Smooth muscle cell (in vitro differentiated cells): Measurements from ENCODE around the gene PDE12. TPM values are rescaled to one million over a fixed set of nuclear protein-coding genes. Genes with fewer than 3 reads are reported as not detected.

Experiments
- DNase-seq: peaks from one replicate; lab custom pipeline; 2025; ENCODE audit not compliant: unreplicated experiment; lab: John Stamatoyannopoulos, UW
- H2AFZ ChIP-seq: fragments of 200-600 bp; sonication (generic); 2 replicates; pipeline ENCODE4 v1.6.0; 2016; ENCODE audit warnings: antibody characterized with exemption, low read depth, mild to moderate bottlenecking
- H3F3A ChIP-seq: fragments of 200-600 bp; sonication (generic); 2 replicates; pipeline ENCODE4 v1.6.0; 2017; ENCODE audit warnings: antibody characterized with exemption, low read depth
- H3K27ac ChIP-seq: fragments of 200-600 bp; sonication (generic); 2 replicates; pipeline ENCODE4 v1.5.1; 2016; ENCODE audit warnings: low read depth, mild to moderate bottlenecking
- H3K27me3 ChIP-seq: fragments of 200-600 bp; sonication (generic); 2 replicates; pipeline ENCODE4 v1.6.1; 2016; ENCODE audit warnings: low read depth, mild to moderate bottlenecking
- H3K36me3 ChIP-seq: fragments of 200-600 bp; sonication (generic); 2 replicates; pipeline ENCODE4 v1.5.1; 2016; ENCODE audit warnings: low read depth
- H3K4me1 ChIP-seq: fragments of 200-600 bp; sonication (generic); 2 replicates; pipeline ENCODE4 v1.5.1; 2016; ENCODE audit warnings: low read depth
- H3K4me2 ChIP-seq: fragments of 200-600 bp; sonication (generic); 2 replicates; pipeline ENCODE4 v1.6.0; 2016; ENCODE audit warnings: mild to moderate bottlenecking
- H3K4me3 ChIP-seq: fragments of 200-600 bp; sonication (generic); 2 replicates; pipeline ENCODE4 v1.5.1; 2016; ENCODE audit warnings: mild to moderate bottlenecking
- H3K79me2 ChIP-seq: fragments of 200-600 bp; sonication (generic); 2 replicates; pipeline ENCODE4 v1.6.0; 2016; ENCODE audit warnings: low read depth, mild to moderate bottlenecking
- H3K9ac ChIP-seq: fragments of 200-600 bp; sonication (generic); 2 replicates; pipeline ENCODE4 v1.6.0; 2016; ENCODE audit warnings: low read depth
- H3K9me3 ChIP-seq: fragments of 200-600 bp; sonication (generic); replicated peaks from 2 replicates; pipeline ENCODE4 v1.5.1; 2016; ENCODE audit warnings: low read depth
- H4K20me1 ChIP-seq: fragments of 200-600 bp; sonication (generic); 2 replicates; pipeline ENCODE4 v1.6.0; 2016; ENCODE audit warnings: low read depth
- CTCF ChIP-seq: fragments of 200-600 bp; sonication (generic); IDR thresholded peaks from 2 replicates; pipeline ENCODE4 v1.5.1; 2017; ENCODE audit warnings: borderline replicate concordance, mild to moderate bottlenecking, antibody characterized with exemption; ENCODE audit not compliant: insufficient read depth, poor library complexity, severe bottlenecking
- WGBS: methylation state at CpG from one replicate; pipeline ENCODE4 v1.1.7; 2016; ENCODE audit warnings: low lambda C conversion rate; 5-methylcytosine and 5-hydroxymethylcytosine counted together
- polyA plus RNA-seq: library from polyadenylated mRNA; unstranded; fragments of >200 nt; fragmentation: Nextera tagmentation; extraction: Ambion mirVana; gene quantifications from 2 replicates; pipeline ENCODE4 v1.2.1, GENCODE V29; 2016
- total RNA-seq: library from RNA; depleted of rRNA; stranded (reverse); fragments of >200 nt; gene quantifications from 2 replicates; pipeline ENCODE4 v1.2.3, GENCODE V29; 2014

The PDE12 gene
- total and polyA plus RNA-seq, 2 experiments from 2014 or later, result 6.7 to 10.8 TPM

- TF ChIP-seq CTCF, result no peak
- DNase-seq, result no peak
- H3K9ac ChIP-seq, result no peak overlapping the region
- H3K36me3 ChIP-seq, result no peaks in the 10 kb centered on the region
- H3K79me2 ChIP-seq, result no peaks in the 10 kb centered on the region
- H4K20me1 ChIP-seq, result no peaks in the 10 kb centered on the region
- H3K4me2 ChIP-seq, result no peak overlapping the region
- no peak overlapping the region for H2AFZ ChIP-seq
- H3K9me3 ChIP-seq, result no peaks in the 10 kb centered on the region
- no peaks in the 10 kb centered on the region for H3F3A ChIP-seq
- peaks cover 3% of the 10 kb centered on the region for H3K4me1 ChIP-seq
- no peak overlapping the region for H3K4me3 ChIP-seq
- no peaks in the 10 kb centered on the region for H3K27me3 ChIP-seq
- 80% methylated on average over 7 of the region's 7 CpGs for WGBS
- H3K27ac ChIP-seq, result no peak overlapping the region
Observed at GRCh38 chr3:57545636-57546268, 10.3 kb upstream of the PDE12 start.

GRCh38 chr3:57546616-57547015 lies 9.5 kb upstream of the PDE12 start:
- no peaks in the 10 kb centered on the region for H3F3A ChIP-seq

GRCh38 chr3:57555306-57555705 lies 768 bp upstream of the PDE12 start:
- Histone ChIP-seq H2AFZ (peak overlapping the region; percentile 36), H3K27me3 (no peaks in the 10 kb centered on the region), H3F3A (no peaks in the 10 kb centered on the region), H4K20me1 (peaks cover 20% of the 10 kb centered on the region), H3K9ac (no peak overlapping the region), H3K4me3 (peak overlapping the region; percentile 84), H3K79me2 (peaks cover 33% of the 10 kb centered on the region), H3K9me3 (no peaks in the 10 kb centered on the region), H3K4me1 (peaks cover 7% of the 10 kb centered on the region), H3K4me2 (peak overlapping the region; percentile 94), H3K27ac (peak overlapping the region; percentile 56), H3K36me3 (no peaks in the 10 kb centered on the region)
- 93% methylated on average over 8 of the region's 8 CpGs for WGBS
- no peak for DNase-seq
- TF ChIP-seq CTCF, result no peak

More at GRCh38 chr3:57546616-57547015, 9.5 kb upstream of the PDE12 start:
- no peaks in the 10 kb centered on the region for H3K9me3 ChIP-seq
- no peak for DNase-seq
- no peak overlapping the region for H2AFZ ChIP-seq
- 83% methylated on average over 1 of the region's 1 CpG for WGBS
- H3K4me3 ChIP-seq, result no peak overlapping the region
- no peaks in the 10 kb centered on the region for H3K36me3 ChIP-seq
- H3K4me2 ChIP-seq, result no peak overlapping the region
- no peak overlapping the region for H3K27ac ChIP-seq
- peaks cover 3% of the 10 kb centered on the region for H3K4me1 ChIP-seq
- H4K20me1 ChIP-seq, result no peaks in the 10 kb centered on the region
- H3K79me2 ChIP-seq, result no peaks in the 10 kb centered on the region
- H3K27me3 ChIP-seq, result no peaks in the 10 kb centered on the region
- TF ChIP-seq CTCF, result no peak
- no peak overlapping the region for H3K9ac ChIP-seq
